Measurements from ENCODE around the gene ZNF813. TPM values are rescaled to one million over a fixed set of nuclear protein-coding genes. Genes with fewer than 3 reads are reported as not detected.
A peak's percentile ranks its signal among the peaks of the same experiment; 100 is the strongest.

The ZNF813 gene
- total RNA-seq, 4 donors from 2014 or later, result 1.9 to 3.8 (median 3.3) TPM

DNA sequence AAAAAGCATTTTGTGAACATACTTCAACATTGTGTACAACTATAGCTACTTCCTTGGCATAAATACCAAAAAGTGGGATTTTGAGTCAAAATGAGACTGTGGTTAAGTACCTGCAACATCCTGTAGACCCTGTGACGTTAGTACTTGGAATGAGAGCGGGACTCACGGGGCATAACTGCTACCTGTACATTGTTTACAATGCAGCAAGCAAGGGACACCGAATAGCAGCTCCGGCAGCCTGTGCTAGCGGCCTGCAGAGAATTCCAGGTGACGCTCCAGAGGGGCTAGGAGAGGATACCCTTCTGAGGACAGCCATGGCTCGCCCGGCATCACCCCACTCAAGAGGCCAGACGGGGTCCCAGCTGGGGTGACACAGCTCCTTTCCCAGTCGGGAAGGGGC is 69.6 kb downstream of the ZNF813 start:
- H3K27me3 ChIP-seq, result no peaks in the 10 kb centered on the region
- no peaks in the 10 kb centered on the region for H3K9me3 ChIP-seq
- peak overlapping the region; percentile 35 to 63 (median 50) for H3K4me3 ChIP-seq
- intact Hi-C loops (cut with DNase I; ENCODE audit: low total_unique reads), result no loop called here
- peaks cover 0 to 3% (median 0%) of the 10 kb centered on the region in 4 donors for H3K4me1 ChIP-seq
- no peak for TF ChIP-seq EP300 (IDR thresholded peaks at IDR 0.05; ENCODE audit: low read depth)
- TF ChIP-seq POLR2A (IDR thresholded peaks at IDR 0.05), result no peak
- TF ChIP-seq, protein P1, sequence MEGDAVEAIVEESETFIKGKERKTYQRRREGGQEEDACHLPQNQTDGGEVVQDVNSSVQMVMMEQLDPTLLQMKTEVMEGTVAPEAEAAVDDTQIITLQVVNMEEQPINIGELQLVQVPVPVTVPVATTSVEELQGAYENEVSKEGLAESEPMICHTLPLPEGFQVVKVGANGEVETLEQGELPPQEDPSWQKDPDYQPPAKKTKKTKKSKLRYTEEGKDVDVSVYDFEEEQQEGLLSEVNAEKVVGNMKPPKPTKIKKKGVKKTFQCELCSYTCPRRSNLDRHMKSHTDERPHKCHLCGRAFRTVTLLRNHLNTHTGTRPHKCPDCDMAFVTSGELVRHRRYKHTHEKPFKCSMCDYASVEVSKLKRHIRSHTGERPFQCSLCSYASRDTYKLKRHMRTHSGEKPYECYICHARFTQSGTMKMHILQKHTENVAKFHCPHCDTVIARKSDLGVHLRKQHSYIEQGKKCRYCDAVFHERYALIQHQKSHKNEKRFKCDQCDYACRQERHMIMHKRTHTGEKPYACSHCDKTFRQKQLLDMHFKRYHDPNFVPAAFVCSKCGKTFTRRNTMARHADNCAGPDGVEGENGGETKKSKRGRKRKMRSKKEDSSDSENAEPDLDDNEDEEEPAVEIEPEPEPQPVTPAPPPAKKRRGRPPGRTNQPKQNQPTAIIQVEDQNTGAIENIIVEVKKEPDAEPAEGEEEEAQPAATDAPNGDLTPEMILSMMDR (IDR thresholded peaks at IDR 0.05), result no peak
- no peak for TF ChIP-seq POLR2AphosphoS5 (IDR thresholded peaks at IDR 0.05)
- WGBS, 2 donors (ENCODE audit: low coverage in 1 of 2), result 50 to 69% methylated on average over 1 to 11 of the region's 11 CpGs
- no peaks in the 10 kb centered on the region for H3K36me3 ChIP-seq
- no peak for DNase-seq
- peak overlapping the region; percentile 72 to 85 (median 83) for H3K27ac ChIP-seq
- in situ Hi-C loops (cut with MboI; ENCODE audit: low pct_ligation_motif_present in 1 of 4, low pct_unique_long_range_greater_than_20kb in 1 of 4, low sequenced_read_pairs in 3 of 4), result no loop called here

DNA sequence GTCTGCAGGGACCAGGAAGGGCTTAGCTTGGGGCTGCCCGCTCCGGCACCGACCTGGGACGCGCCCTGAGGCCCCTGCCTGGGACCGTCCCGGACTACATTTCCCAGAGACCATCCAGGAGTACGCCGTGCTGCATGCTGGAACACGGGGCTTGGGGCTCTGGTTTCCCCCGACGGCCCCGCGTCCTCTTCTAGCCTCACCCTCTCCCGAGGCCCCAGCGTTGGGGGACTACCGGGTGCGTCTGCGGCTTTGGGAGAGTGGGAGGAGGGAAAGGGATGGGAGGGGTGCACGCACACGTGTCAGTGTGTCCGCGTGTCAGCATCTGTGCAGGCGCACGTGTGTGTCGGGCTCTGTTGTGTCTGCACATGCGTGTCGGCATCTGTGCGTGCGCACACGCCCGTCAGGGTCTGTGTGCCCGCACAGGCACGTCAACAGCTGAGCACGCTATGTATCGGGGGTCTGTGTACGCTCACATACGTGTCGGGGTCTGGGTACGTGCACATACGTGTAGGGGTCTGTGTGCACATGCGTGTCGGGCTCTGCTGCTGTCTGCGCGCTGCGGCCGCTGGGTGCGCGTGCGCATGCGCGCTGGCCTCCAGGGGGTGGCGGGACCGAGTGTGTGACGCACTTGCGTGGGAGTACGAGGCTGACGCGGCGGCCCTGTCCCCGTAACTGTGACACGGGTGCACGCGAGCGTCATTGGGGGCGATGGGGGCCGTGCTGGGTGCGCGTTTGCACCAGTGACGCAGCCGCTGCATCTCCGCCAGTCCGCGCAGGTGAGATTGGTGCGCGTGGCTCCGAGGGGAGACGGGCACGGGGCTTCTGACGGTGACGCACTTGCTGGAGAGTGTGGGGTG is 70.2 kb downstream of the ZNF813 start, which contains the start of gene ZNF331:
Gene ZNF331 (plus strand): TSS at position 625 of the 857 bp plus-strand sequence. CDS start 31,232 bp downstream, outside the sequence.
- in situ Hi-C loops (cut with MboI; ENCODE audit: low pct_ligation_motif_present in 1 of 4, low pct_unique_long_range_greater_than_20kb in 1 of 4, low sequenced_read_pairs in 3 of 4), result no loop called here
- Histone ChIP-seq H3K27ac (peak within 1 kb of the TSS; percentile 72 to 85 (median 83)), H3K36me3 (no peaks in the 10 kb centered on the region), H3K4me3 (peak within 1 kb of the TSS; percentile 35 to 63 (median 50)), H3K27me3 (no peaks in the 10 kb centered on the region), H3K9me3 (no peaks in the 10 kb centered on the region), H3K4me1 (peaks cover 0 to 3% (median 0%) of the 10 kb centered on the region in 4 donors)
- peak; percentile 64 to 73 (median 65) for TF ChIP-seq POLR2AphosphoS5 (IDR thresholded peaks at IDR 0.05)
- TF ChIP-seq, protein P1 (IDR thresholded peaks at IDR 0.05), result peak; percentile 28 to 69 (median 46)
- TF ChIP-seq EP300 (IDR thresholded peaks at IDR 0.05; ENCODE audit: low read depth), result no peak
- TF ChIP-seq POLR2A (IDR thresholded peaks at IDR 0.05), result peak; percentile 53
- peak; percentile 84 for DNase-seq
- WGBS, 2 donors (ENCODE audit: low coverage in 1 of 2), result 47% methylated on average over 67 of the region's 81 CpGs; no CpG with 5 or more reads in 1 of the 2 donors
- intact Hi-C loops (cut with DNase I; ENCODE audit: low total_unique reads), result no loop called here

DNA sequence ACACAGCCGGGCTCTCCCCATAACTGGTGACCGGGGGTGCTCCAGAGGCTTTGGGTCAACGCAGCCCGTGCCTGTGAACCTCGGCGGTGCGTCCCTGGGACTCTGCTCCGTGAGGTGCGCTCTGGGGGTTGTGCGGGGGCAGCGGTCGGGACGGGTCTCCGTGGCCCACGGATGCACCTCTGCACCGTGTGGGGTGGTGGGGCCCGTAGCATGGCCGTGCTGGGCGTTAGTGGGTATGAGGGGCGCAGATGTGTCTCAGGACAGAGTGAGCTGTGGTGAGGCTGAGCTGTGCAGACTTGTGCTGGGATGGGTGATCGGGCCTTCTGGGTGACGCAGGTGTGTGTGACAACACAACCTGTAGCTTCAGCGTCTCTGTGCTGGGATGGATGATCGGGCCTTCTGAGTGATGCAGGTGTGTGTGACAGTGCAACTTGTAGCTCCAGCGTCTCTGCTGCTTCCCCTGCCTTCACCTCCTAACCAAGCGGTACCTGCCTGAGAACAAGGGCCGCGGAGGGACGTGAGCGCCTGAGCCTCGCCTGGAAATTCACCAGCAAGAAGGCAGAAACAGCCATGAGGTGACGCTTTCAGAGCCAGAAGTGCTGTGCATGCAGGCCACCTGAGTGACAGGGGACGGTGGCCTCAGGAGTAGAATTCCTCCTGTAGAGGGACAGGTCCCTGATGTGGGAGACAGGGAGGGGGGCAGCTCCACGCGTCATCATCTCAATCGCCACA is 71.0 kb downstream of the ZNF813 start:
- intact Hi-C loops (cut with DNase I; ENCODE audit: low total_unique reads) (no loop called here), in situ Hi-C loops (cut with MboI; ENCODE audit: low pct_ligation_motif_present in 1 of 4, low pct_unique_long_range_greater_than_20kb in 1 of 4, low sequenced_read_pairs in 3 of 4) (no loop called here)
- 51% methylated on average over 34 of the region's 36 CpGs; no CpG with 5 or more reads in 1 of the 2 donors for WGBS, 2 donors (ENCODE audit: low coverage in 1 of 2)
- Histone ChIP-seq H3K4me3 (peak overlapping the region; percentile 35 to 63 (median 50)), H3K27me3 (no peaks in the 10 kb centered on the region), H3K36me3 (no peaks in the 10 kb centered on the region), H3K9me3 (no peaks in the 10 kb centered on the region), H3K27ac (peak overlapping the region; percentile 72 to 85 (median 83)), H3K4me1 (peaks cover 0 to 3% (median 0%) of the 10 kb centered on the region in 4 donors)
- no peak for DNase-seq
- TF ChIP-seq POLR2AphosphoS5 (IDR thresholded peaks at IDR 0.05) (no peak), POLR2A (IDR thresholded peaks at IDR 0.05) (no peak)

DNA sequence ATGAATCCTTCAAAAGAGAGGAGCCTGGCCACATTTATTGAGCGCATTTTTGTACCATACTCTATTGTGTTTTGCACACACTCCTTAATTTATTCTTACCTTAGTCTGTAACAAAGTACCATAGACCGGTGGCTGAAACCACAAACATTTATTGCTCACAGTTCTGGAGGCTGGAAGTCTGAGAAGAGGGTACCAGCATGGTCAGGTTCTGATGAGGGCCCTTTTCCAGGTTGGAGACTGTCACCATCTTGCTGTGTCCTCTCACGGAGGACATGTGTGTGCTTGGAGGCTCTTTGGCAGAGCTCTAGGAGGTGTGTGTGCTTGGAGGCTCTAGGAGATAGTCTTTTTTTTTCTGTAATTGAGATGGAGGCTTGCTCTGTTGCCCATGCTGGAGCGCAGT is 72.6 kb downstream of the ZNF813 start:
- H3K4me3 ChIP-seq, result no peak overlapping the region
- no peak overlapping the region for H3K27ac ChIP-seq
- H3K27me3 ChIP-seq, result no peaks in the 10 kb centered on the region
- in situ Hi-C loops (cut with MboI; ENCODE audit: low pct_ligation_motif_present in 1 of 4, low pct_unique_long_range_greater_than_20kb in 1 of 4, low sequenced_read_pairs in 3 of 4) (no loop called here), intact Hi-C loops (cut with DNase I; ENCODE audit: low total_unique reads) (no loop called here)
- no peaks in the 10 kb centered on the region for H3K9me3 ChIP-seq
- peaks cover 0 to 3% (median 0%) of the 10 kb centered on the region in 4 donors for H3K4me1 ChIP-seq
- TF ChIP-seq POLR2AphosphoS5 (IDR thresholded peaks at IDR 0.05), result no peak
- TF ChIP-seq EP300 (IDR thresholded peaks at IDR 0.05; ENCODE audit: low read depth), result no peak
- no peak for TF ChIP-seq POLR2A (IDR thresholded peaks at IDR 0.05)
- TF ChIP-seq, protein P1 (IDR thresholded peaks at IDR 0.05), result no peak
- no peak for DNase-seq
- no peaks in the 10 kb centered on the region for H3K36me3 ChIP-seq
- WGBS, 2 donors (ENCODE audit: low coverage in 1 of 2), result 39 to 95% methylated on average over 2 to 4 of the region's 4 CpGs
